Cardiac fibroblast (primary cell): ENCODE measurements around the gene EDAR.

Source experiments
- DNase-seq, 2 donors: peaks; one replicate each; pipeline versions ENCODE4 v3.0.0 to v3.0.0-alpha.2; 2010; ENCODE audit warnings: low read depth in 2 of 2
- H3K4me3 ChIP-seq, 2 donors: replicated peaks in 1 of 2; 1 replicate in 1 of 2; 2 replicates in 1 of 2; pipeline ENCODE4 v1.5.1; 2011; ENCODE audit warnings: low read depth in 2 of 2, low read length in 2 of 2, mild to moderate bottlenecking in 2 of 2, moderate library complexity in 1 of 2
- TF ChIP-seq, protein P1 (sequence below): IDR thresholded peaks from one replicate; pipeline ENCODE4 v1.5.1; 2011; ENCODE audit warnings: low read depth, mild to moderate bottlenecking, low read length, inconsistent platforms

The EDAR gene

DNA sequence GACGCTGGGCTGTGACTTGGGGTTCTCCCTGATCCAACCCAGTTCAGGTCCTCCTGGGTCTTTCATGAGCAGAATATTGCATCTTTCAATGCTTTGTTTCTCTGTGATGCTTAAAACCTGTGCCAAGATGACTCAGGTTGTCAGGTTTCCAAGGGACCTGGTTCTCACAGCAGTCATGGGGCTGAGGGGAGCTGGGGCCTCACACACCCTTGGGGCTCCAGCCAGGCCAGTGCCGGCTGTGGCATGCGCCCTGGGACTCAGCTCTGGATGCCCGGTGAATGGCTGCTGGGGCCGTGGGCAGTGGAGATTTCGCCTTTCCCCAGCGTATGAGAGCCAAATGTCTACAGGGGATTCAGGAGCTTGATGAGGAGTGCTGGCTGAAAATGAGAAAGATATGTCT lies 29.6 kb downstream of the EDAR start:
- H3K4me3 ChIP-seq, result no peak overlapping the region
- DNase-seq, result no peak
- TF ChIP-seq, protein P1, sequence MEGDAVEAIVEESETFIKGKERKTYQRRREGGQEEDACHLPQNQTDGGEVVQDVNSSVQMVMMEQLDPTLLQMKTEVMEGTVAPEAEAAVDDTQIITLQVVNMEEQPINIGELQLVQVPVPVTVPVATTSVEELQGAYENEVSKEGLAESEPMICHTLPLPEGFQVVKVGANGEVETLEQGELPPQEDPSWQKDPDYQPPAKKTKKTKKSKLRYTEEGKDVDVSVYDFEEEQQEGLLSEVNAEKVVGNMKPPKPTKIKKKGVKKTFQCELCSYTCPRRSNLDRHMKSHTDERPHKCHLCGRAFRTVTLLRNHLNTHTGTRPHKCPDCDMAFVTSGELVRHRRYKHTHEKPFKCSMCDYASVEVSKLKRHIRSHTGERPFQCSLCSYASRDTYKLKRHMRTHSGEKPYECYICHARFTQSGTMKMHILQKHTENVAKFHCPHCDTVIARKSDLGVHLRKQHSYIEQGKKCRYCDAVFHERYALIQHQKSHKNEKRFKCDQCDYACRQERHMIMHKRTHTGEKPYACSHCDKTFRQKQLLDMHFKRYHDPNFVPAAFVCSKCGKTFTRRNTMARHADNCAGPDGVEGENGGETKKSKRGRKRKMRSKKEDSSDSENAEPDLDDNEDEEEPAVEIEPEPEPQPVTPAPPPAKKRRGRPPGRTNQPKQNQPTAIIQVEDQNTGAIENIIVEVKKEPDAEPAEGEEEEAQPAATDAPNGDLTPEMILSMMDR, result no peak

- TF ChIP-seq, protein P1, result no peak
- H3K4me3 ChIP-seq, result no peak overlapping the region
- no peak for DNase-seq
Observed at GRCh38 chr2:108958632-108959341, 30.2 kb downstream of the EDAR start.

DNA sequence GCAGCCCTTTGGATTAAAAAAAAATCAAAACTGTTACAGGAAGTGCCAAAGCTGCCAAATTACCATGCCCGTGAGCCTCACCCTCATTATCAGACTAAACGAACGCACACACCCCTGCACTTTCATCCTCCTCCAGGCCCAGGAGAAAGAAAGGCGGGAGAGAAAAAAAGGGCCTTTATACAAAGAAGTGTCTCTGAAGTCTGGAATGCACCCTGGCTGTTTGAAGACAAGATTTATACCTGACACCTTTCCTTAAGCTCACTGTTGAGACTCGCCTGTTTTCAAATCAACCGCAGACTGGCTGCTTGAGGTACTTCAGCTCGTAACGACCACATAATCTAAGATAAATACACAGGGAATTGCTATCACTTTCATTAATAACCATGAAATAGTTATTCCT lies 31.0 kb downstream of the EDAR start:
- no peak overlapping the region for H3K4me3 ChIP-seq
- DNase-seq, result no peak
- TF ChIP-seq, protein P1, result no peak

DNA sequence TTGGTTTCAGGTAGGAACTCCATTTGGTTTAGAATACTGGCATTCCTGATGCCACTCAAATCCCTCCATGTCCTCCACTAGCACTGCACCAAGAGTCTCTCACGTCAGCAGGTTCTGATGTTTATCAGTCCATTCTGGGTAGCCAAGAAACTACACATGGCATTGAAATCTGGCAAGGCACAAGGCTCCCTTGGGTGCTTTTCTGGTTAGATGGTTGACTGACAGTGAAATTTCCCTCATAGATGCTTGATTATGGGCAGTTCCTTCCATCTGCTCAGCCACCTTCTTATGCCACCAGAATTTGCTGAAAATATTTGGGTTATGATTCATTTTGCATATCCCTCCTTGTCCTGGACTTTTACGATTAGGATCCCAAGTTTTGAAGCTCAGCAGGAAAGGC lies 32.6 kb downstream of the EDAR start:
- no peak for DNase-seq
- TF ChIP-seq, protein P1, result no peak
- no peak overlapping the region for H3K4me3 ChIP-seq

GRCh38 chr2:108950369-108951135 lies 38.5 kb downstream of the EDAR start:
- TF ChIP-seq, protein P1, result no peak
- no peak for DNase-seq
- no peak overlapping the region for H3K4me3 ChIP-seq

GRCh38 chr2:108949316-108950239 lies 39.4 kb downstream of the EDAR start:
- TF ChIP-seq, protein P1, result no peak

More at GRCh38 chr2:108949316-108950239, 39.4 kb downstream of the EDAR start:
- H3K4me3 ChIP-seq, result no peak overlapping the region
- peak in 1 of 2 donors; percentile 9 for DNase-seq
